ENCODE measurements around the gene FILIP1.
A peak's percentile ranks its signal among the peaks of the same experiment; 100 is the strongest.

The FILIP1 gene

GRCh38 chr6:75329703-75330102, 163.9 kb downstream of the FILIP1 start:
- DNase-seq: no peak

- no peak for DNase-seq
Measured at GRCh38 chr6:75327807-75328206, 165.8 kb downstream of the FILIP1 start.

GRCh38 chr6:75326557-75327258, 166.9 kb downstream of the FILIP1 start:
- no peak for DNase-seq

GRCh38 chr6:75318900-75319299, 174.7 kb downstream of the FILIP1 start:
- DNase-seq: no peak

GRCh38 chr6:75317503-75318206, 175.9 kb downstream of the FILIP1 start:
- DNase-seq: no peak

- no peak for DNase-seq
Measured at GRCh38 chr6:75315978-75316377, 177.6 kb downstream of the FILIP1 start.

GRCh38 chr6:75308250-75308988, 185.2 kb downstream of the FILIP1 start:
- no peak for DNase-seq

GRCh38 chr6:75307364-75308004, 186.1 kb downstream of the FILIP1 start:
- DNase-seq: no peak

GRCh38 chr6:75306064-75306463, 187.5 kb downstream of the FILIP1 start:
- no peak for DNase-seq

- DNase-seq: no peak
Measured at GRCh38 chr6:75305573-75305972, 188.0 kb downstream of the FILIP1 start.

GRCh38 chr6:75302280-75302679, 191.3 kb downstream of the FILIP1 start:
- DNase-seq: no peak

GRCh38 chr6:75301537-75301936, 192.1 kb downstream of the FILIP1 start:
- DNase-seq: no peak

- no peak for DNase-seq
Measured at GRCh38 chr6:75301088-75301487, 192.5 kb downstream of the FILIP1 start.

GRCh38 chr6:75300531-75300855, 193.1 kb downstream of the FILIP1 start:
- no peak for DNase-seq

GRCh38 chr6:75299801-75300530, 193.6 kb downstream of the FILIP1 start:
- DNase-seq: no peak

- peak; percentile 55 for DNase-seq
Measured at GRCh38 chr6:75296811-75297779, 196.5 kb downstream of the FILIP1 start.

GRCh38 chr6:75292555-75292954, 201.0 kb downstream of the FILIP1 start:
- DNase-seq: no peak

GRCh38 chr6:75291744-75292143, 201.9 kb downstream of the FILIP1 start:
- DNase-seq: no peak

- DNase-seq: no peak
Measured at GRCh38 chr6:75291331-75291730, 202.3 kb downstream of the FILIP1 start.

- DNase-seq: no peak
Measured at GRCh38 chr6:75290136-75290945, 203.3 kb downstream of the FILIP1 start.

GRCh38 chr6:75288023-75288422, 205.6 kb downstream of the FILIP1 start:
- DNase-seq: no peak

Measured in NCI-H2171 (cell line).